Smooth muscle cell (in vitro differentiated cells): Measurements from ENCODE around the gene SLC50A1. TPM values are rescaled to one million over a fixed set of nuclear protein-coding genes. Genes with fewer than 3 reads are reported as not detected.

Experiments
- DNase-seq: peaks from one replicate; lab custom pipeline; 2025; ENCODE audit not compliant: unreplicated experiment; lab: John Stamatoyannopoulos, UW
- H2AFZ ChIP-seq: fragments of 200-600 bp; sonication (generic); 2 replicates; pipeline ENCODE4 v1.6.0; 2016; ENCODE audit warnings: antibody characterized with exemption, low read depth, mild to moderate bottlenecking
- H3F3A ChIP-seq: fragments of 200-600 bp; sonication (generic); 2 replicates; pipeline ENCODE4 v1.6.0; 2017; ENCODE audit warnings: antibody characterized with exemption, low read depth
- H3K27ac ChIP-seq: fragments of 200-600 bp; sonication (generic); 2 replicates; pipeline ENCODE4 v1.5.1; 2016; ENCODE audit warnings: low read depth, mild to moderate bottlenecking
- H3K27me3 ChIP-seq: fragments of 200-600 bp; sonication (generic); 2 replicates; pipeline ENCODE4 v1.6.1; 2016; ENCODE audit warnings: low read depth, mild to moderate bottlenecking
- H3K36me3 ChIP-seq: fragments of 200-600 bp; sonication (generic); 2 replicates; pipeline ENCODE4 v1.5.1; 2016; ENCODE audit warnings: low read depth
- H3K4me1 ChIP-seq: fragments of 200-600 bp; sonication (generic); 2 replicates; pipeline ENCODE4 v1.5.1; 2016; ENCODE audit warnings: low read depth
- H3K4me2 ChIP-seq: fragments of 200-600 bp; sonication (generic); 2 replicates; pipeline ENCODE4 v1.6.0; 2016; ENCODE audit warnings: mild to moderate bottlenecking
- H3K4me3 ChIP-seq: fragments of 200-600 bp; sonication (generic); 2 replicates; pipeline ENCODE4 v1.5.1; 2016; ENCODE audit warnings: mild to moderate bottlenecking
- H3K79me2 ChIP-seq: fragments of 200-600 bp; sonication (generic); 2 replicates; pipeline ENCODE4 v1.6.0; 2016; ENCODE audit warnings: low read depth, mild to moderate bottlenecking
- H3K9ac ChIP-seq: fragments of 200-600 bp; sonication (generic); 2 replicates; pipeline ENCODE4 v1.6.0; 2016; ENCODE audit warnings: low read depth
- H3K9me3 ChIP-seq: fragments of 200-600 bp; sonication (generic); replicated peaks from 2 replicates; pipeline ENCODE4 v1.5.1; 2016; ENCODE audit warnings: low read depth
- H4K20me1 ChIP-seq: fragments of 200-600 bp; sonication (generic); 2 replicates; pipeline ENCODE4 v1.6.0; 2016; ENCODE audit warnings: low read depth
- CTCF ChIP-seq: fragments of 200-600 bp; sonication (generic); IDR thresholded peaks from 2 replicates; pipeline ENCODE4 v1.5.1; 2017; ENCODE audit warnings: borderline replicate concordance, mild to moderate bottlenecking, antibody characterized with exemption; ENCODE audit not compliant: insufficient read depth, poor library complexity, severe bottlenecking
- WGBS: methylation state at CpG from one replicate; pipeline ENCODE4 v1.1.7; 2016; ENCODE audit warnings: low lambda C conversion rate; 5-methylcytosine and 5-hydroxymethylcytosine counted together
- polyA plus RNA-seq: library from polyadenylated mRNA; unstranded; fragments of >200 nt; fragmentation: Nextera tagmentation; extraction: Ambion mirVana; gene quantifications from 2 replicates; pipeline ENCODE4 v1.2.1, GENCODE V29; 2016
- total RNA-seq: library from RNA; depleted of rRNA; stranded (reverse); fragments of >200 nt; gene quantifications from 2 replicates; pipeline ENCODE4 v1.2.3, GENCODE V29; 2014

The SLC50A1 gene
- total and polyA plus RNA-seq, 2 experiments from 2014 or later, result 44.7 to 98.0 TPM

GRCh38 chr1:155131856-155132255 is 3.8 kb upstream of the SLC50A1 start:
- 81% methylated on average over 2 of the region's 2 CpGs for WGBS
- Histone ChIP-seq H3K79me2 (peaks cover 8% of the 10 kb centered on the region), H3K4me2 (no peak overlapping the region), H3K9ac (no peak overlapping the region), H3K36me3 (no peaks in the 10 kb centered on the region), H4K20me1 (no peaks in the 10 kb centered on the region), H3K4me1 (peaks cover 22% of the 10 kb centered on the region), H3F3A (peaks cover 7% of the 10 kb centered on the region), H3K4me3 (no peak overlapping the region), H3K27me3 (no peaks in the 10 kb centered on the region), H3K9me3 (no peaks in the 10 kb centered on the region), H3K27ac (no peak overlapping the region), H2AFZ (no peak overlapping the region)
- TF ChIP-seq CTCF, result no peak
- DNase-seq, result no peak

GRCh38 chr1:155133799-155134281 is 1.8 kb upstream of the SLC50A1 start:
- H3K27me3 ChIP-seq, result no peaks in the 10 kb centered on the region
- peak overlapping the region; percentile 99 for H3K27ac ChIP-seq
- H2AFZ ChIP-seq, result no peak overlapping the region
- DNase-seq, result no peak
- H3K4me3 ChIP-seq, result no peak overlapping the region
- peaks cover 12% of the 10 kb centered on the region for H3K4me1 ChIP-seq
- peaks cover 7% of the 10 kb centered on the region for H3F3A ChIP-seq
- H3K9me3 ChIP-seq, result no peaks in the 10 kb centered on the region
- H3K9ac ChIP-seq, result peak overlapping the region; percentile 59
- no peak overlapping the region for H3K4me2 ChIP-seq
- no peaks in the 10 kb centered on the region for H4K20me1 ChIP-seq
- no peaks in the 10 kb centered on the region for H3K36me3 ChIP-seq
- no peak for TF ChIP-seq CTCF
- H3K79me2 ChIP-seq, result peaks cover 19% of the 10 kb centered on the region
- WGBS, result 92% methylated on average over 7 of the region's 7 CpGs

- Histone ChIP-seq H3K4me3 (peak overlapping the region; percentile 67), H3K9ac (peak overlapping the region; percentile 59), H4K20me1 (no peaks in the 10 kb centered on the region), H3K4me2 (peak overlapping the region; percentile 92), H3K36me3 (no peaks in the 10 kb centered on the region), H2AFZ (no peak overlapping the region), H3K4me1 (peaks cover 8% of the 10 kb centered on the region), H3K27me3 (no peaks in the 10 kb centered on the region), H3K9me3 (no peaks in the 10 kb centered on the region), H3F3A (peaks cover 7% of the 10 kb centered on the region), H3K79me2 (peaks cover 22% of the 10 kb centered on the region), H3K27ac (peak overlapping the region; percentile 99)
- TF ChIP-seq CTCF, result no peak
- 68% methylated on average over 1 of the region's 1 CpG for WGBS
- no peak for DNase-seq
These were observed 1.3 kb upstream of the SLC50A1 start for GRCh38 chr1:155134322-155134721.

- Histone ChIP-seq H3K4me3 (peak overlapping the region; percentile 67), H3K27ac (peak overlapping the region; percentile 99), H3K4me1 (peaks cover 3% of the 10 kb centered on the region), H3K9me3 (no peaks in the 10 kb centered on the region), H3K36me3 (no peaks in the 10 kb centered on the region), H2AFZ (peak overlapping the region; percentile 69), H4K20me1 (no peaks in the 10 kb centered on the region), H3F3A (peaks cover 7% of the 10 kb centered on the region), H3K79me2 (peaks cover 22% of the 10 kb centered on the region), H3K4me2 (peak overlapping the region; percentile 92), H3K9ac (peak overlapping the region; percentile 98), H3K27me3 (no peaks in the 10 kb centered on the region)
- DNase-seq, result peak; percentile 64
- TF ChIP-seq CTCF, result no peak
- 6% methylated on average over 18 of the region's 18 CpGs for WGBS
These were observed 705 bp upstream of the SLC50A1 start for GRCh38 chr1:155134880-155135414.
